GM18526 (cell line): ENCODE results near the gene TEX44.

Experiments
- POLR2A ChIP-seq: IDR thresholded peaks from 3 replicates; pipeline ENCODE4 v1.6.1; 2011; ENCODE audit not compliant: insufficient read length; ENCODE audit errors: extremely low read depth

The TEX44 gene

DNA sequence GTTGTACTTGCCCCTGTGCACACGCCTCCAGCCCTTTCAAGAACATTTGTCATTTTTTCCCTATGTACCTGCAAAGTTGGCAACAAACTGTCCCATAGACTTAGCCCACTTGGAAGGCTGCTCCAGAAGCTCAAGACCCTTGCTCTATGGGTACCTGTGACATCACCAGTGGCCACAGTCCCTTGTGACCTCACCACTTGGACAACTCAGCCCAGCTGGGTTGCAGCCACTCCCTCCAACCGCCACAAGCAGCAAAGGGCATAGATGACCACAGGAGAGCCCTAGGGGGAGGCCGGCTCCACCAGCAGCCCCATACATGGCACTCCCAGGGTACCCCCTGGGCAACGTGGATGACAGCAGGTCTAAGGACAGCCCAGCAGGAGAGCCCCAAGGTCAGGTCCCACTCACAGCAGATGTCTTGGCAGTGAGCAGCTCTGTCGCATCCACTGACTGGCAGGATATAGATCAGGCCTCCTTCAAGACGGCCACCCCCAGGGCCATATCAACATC lies at the start of gene TEX44:
Gene TEX44, plus strand, starts transcription at position 229 of the 510 bp plus-strand sequence. Its CDS starts 88 bp downstream, at position 317.
- no peak for TF ChIP-seq POLR2A

DNA sequence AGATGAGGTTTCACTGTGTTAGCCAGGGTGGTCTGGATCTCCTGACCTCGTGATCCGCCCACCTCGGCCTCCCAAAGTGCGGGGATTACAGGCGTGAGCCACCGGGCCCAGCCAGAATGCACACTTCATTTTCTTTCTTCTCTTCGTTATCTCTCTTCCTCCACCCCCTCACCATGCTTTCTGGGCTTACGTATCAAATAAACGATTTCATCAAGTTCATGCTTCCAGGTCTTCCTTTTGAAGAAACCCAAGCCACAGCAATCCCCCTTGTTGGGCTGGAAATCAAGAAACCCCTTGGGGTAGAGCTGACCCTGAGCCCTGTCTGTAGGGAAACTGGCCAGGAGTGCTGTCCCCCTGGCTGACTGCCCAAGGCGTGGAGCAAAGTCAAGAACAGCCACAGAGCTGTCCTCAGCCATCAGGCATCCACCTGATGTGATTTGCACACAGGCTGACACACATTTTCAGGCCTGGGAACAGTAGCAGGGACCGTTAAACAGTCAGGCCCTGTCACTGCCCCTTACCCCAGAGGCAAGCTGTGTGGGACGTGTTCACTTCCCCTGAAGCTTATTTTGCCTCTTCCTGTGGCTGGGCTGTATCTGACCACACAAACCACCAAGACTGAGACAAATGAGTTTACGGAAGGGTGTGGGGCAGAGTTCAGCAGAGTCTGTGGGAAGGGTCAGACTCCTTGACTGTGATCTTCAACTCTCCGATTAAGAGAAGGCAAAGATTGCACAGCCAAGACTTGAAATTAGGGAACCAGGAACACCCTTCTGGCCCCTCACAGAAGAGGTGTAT lies 47.4 kb upstream of the TEX44 start:
- TF ChIP-seq POLR2A = peak; percentile 50

DNA sequence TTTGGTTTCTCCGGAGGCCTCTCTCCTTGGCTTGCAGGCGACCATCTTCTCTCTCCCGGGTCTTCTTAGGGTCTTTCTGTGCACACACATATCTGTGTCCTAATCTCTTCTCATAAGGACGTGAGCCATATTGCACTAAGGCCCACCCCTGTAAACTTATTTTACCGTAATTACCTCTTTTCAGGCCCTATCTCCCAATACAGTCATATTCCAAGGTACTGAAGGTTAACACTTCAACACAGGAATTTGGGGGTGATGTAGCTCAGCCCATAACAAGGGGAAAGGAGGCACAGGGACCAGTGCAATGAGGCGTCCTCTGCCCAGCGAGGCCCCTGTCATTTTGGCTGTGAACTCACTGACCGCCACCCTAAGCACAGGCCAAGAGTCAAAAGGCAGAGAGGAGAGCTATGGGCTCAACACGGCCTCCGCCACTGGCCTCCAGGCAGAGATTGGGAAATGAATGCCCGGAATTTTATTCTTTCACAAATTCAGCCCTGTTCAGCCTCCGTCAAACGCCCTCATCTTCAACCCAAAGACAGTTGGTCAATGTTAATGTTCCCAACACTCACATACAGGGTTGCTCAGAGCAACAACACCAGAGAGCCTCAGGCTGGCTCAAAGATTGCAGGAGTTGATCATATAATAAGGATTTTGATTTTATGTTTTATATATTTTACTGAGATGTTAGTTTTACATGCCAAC lies 46.5 kb upstream of the TEX44 start:
- TF ChIP-seq POLR2A = no peak

DNA sequence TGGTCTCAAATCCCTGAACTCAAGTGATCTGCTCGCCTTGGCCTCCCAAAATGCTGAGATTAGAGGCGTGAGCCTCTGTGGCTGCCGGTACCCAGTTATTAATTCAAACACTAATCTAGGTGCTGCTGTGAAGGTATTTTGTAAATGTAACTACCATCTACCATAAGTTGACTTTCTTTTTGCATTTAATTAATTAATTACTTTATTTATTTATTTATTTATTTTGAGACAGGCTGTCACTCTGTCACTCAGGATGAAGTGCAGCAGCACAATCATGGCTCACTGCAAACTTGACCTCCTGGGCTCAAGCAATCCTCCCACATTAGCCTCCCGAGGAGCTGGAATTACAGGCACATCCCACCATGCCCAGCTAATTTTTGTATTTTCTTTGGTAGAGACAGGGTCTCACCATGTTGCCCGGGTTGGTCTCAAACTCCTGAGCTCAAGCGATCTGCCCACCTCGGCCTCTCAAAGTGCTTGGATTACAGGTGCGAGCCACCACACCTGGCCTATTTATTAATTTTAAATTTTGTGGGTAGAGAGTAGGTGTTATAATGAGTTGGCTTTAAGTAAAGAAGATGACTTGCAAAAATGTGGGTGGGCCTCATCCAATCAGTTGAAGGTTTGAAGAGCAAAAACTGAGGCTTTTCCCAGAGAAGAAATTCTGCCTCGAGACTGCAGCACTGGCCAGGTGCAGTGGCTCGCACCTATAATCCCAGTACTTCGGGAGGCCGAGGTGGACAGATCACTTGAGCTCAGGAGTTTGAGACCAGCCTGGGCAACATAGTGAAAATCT lies 45.2 kb upstream of the TEX44 start:
- no peak for TF ChIP-seq POLR2A

DNA sequence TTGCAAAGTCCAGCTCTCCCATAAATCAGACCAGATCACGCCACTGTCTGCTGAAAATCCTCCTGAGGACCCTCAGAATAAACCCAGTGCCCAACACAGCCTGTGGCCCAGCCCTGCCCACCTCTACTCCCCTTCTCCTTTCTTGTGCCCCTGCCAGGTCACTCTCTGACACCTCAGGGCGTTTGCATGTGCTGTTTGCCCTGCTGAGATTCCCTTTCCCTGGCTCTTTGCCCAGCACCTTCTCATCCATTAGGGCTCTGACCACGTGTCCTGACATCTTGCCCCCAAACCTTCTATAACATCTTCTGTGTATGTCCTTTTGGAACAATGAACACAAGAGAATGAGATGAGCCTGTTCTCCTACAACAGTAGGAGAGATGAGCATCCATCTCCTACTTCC lies 43.9 kb upstream of the TEX44 start:
- TF ChIP-seq POLR2A = no peak

DNA sequence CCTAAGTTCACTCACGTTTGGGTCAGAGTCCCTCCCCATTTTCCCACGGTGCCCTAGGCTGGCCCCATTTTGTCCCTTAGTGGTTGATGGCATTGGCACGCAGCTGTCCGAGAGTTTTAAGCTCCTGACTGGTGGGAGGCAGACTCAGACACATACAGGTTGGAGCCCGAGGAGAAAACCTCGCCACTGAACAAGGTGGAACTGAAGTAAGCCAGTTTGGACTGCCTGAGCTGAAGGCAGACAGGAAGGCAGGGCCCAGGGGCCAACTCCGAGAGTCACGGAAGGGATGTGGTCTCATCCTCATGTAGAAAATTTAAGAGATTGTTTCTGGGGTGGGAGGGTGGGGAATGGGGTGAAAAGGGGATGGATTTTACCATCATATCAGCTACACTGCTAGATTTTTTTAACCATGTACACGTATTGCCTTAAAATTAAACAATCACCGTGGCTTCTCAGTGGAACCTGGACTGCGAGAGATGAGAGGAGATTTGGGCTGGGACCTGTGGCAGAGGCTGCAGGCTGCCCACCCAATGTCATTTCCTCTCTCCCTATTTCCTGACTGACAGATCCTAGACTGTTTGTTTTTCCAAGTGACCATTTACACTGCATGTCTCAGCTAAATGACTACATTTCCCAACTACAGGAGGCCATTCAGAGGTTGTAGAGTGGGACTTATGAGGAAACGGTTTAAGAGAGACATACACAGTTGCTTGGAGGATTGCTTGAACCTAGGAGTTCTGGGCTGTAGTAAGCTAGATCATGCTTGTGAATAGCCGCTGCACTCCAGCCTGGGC lies 43.0 kb upstream of the TEX44 start:
- no peak for TF ChIP-seq POLR2A

DNA sequence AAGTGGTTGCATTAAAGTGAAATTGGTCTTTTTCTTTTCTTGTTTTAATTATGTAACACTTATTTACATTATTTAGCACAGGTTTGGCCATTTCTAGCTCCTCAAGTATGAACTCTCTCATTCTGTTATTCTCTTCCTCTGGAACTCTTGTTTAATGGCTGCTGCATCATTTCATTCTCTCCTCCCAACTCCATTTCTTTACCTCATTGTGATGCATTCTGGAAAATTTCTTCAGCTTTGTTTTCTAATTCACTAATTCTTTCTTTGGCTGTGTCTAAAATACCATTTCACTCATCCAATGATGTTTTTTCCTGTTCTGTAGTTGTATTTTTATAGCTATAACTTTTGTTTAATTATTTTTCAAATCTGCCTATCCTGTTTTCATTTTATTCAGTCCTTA lies 39.9 kb upstream of the TEX44 start:
- TF ChIP-seq POLR2A = no peak

DNA sequence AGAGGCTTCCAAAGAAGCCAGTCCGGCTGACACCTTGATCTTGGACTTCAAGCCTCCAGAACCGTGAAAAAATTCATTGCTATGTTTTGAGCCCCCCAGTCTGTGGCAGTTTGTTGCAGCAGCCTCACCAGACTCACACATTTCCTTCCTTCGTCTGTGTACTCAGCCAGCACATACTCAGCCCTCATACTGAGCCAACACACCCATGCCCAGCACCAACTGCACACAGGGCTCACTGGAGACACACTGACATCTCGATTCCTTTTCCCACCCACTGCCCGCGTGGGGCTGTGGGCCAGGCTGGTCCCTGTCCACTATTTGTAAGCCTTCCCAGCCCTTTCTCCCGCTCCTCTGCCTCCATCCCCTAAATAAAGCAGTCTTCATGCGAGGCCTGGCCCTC lies 38.3 kb upstream of the TEX44 start:
- TF ChIP-seq POLR2A = no peak

DNA sequence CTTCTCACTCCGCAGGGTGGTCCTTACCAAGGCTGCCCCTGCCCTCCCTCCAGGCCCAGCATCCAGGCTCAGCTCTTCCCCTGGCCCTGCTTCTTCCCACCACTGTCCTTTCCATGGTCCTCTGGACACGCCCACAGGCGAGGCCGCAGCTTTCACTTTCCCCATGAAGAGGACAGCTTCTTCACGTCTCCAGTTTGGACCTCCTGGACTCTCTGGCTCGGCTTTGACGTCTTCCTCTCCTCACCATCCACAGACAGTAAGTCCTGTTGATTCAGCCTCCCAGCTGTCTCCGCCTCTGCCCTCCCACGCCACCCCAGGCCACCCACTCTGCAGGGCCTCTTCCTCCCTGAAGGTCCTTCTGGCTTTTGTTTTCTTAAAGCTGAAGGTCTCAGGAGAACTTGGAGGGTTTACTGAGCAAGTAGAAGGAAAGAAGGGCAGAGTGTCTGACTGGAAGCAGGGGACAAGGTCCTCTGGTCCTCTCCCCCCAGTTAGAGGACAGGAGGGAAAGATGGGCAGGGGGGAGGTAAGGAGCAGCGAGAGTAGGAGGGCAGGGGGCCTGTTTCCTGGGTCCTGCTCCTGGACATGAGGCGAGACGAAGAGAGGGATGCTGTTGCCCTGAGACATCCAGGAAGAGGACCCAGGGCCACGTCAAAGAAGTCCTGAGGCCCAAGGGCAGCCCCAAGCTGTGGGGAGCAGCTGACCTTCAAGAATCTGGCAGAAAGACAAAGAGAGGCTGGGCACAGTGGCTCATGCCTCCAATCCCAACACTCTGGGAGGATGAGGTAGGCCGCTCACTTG lies 37.7 kb upstream of the TEX44 start:
- TF ChIP-seq POLR2A = no peak

DNA sequence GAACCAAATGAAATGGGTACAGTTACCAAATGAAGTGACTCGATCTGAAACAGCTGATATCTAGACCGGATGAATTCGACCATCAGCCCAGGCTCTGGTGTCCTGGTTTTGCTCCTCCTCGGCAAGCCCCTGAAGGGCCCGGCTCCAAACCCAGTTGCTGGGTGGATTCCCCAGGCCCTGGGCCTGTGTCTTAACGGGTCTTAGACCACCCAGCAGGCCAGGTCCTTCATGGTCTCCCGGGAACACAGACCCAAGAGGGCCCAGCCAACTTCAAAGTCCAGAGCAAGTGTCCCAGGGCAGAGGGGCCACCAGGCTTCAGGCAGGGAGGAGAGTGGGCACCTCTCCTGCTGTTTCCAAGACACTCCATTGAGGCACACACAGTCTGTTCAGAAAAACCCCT lies 35.7 kb upstream of the TEX44 start:
- TF ChIP-seq POLR2A = no peak

DNA sequence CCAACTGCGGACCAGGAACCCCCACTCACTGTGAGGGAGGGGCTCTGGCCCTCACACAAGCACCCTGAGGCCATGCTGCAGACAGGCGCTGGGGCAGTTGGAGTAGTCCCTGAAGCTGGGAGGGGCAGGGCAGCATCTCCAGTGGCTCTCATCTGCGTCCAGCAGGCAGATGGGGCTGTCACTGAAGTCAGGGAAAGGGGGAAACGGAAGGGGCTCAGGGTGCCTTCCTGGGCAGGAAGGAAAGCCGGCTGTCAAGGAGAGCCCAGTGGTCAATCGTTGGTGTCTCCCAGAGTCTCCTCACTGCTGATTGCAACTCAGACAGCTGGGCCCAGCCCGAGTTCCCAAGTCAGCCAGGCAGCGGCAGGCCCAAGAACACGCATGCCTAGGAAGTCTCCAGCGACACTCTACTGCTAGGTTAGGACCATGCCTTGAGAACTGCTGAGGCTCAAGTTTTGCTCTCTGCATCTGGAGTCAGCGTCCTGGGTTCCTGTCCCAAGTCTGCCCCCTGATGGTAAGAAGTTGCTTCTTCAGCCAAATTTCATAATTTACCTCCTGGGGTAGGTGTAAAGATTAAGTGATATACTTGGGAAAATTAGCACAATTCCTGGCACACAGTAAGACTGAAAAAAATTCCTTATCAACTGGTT lies 35.0 kb upstream of the TEX44 start:
- TF ChIP-seq POLR2A = no peak

DNA sequence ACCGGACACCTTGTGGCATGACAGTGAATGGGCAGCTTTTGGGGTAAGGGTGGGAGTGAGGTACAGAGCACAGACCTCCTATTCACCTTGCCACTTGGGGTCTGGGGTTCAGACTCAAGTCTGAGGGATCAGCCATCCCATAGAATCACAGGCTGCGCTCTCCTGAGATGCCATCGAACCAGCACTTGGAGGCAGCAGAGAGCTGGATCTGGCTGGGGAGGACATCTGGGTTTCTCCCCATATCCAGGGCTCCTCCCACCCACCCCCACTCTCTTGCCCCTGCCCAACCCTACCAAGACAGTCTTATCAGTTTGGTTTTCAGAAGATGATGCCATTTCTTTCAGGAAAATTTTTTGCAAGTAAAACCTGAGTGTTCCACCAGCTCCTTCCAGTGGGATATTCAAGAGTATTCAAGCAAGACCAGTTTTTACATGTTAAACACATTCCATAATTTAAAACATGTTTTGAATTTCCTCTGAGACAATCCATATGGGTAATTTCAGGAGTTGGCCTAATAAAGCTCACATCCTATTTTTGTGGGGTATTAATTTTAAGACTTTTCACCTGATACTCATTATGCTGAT lies 29.2 kb upstream of the TEX44 start:
- TF ChIP-seq POLR2A = no peak
